K562 (cell line): ENCODE data around the gene NNAT. TPM values are rescaled to one million over a fixed set of nuclear protein-coding genes. Genes with fewer than 3 reads are reported as not detected.

ENCODE experiments used
- BACH1 ChIP-seq: fragments of 200-800 bp; sonication (Bioruptor generic); IDR thresholded peaks from 2 replicates; pipeline ENCODE4 v1.6.1; 2016; ENCODE audit warnings: missing genetic modification characterization, missing compliant biosample characterization
- BRD4 ChIP-seq: fragments of 200-600 bp; sonication (generic); IDR thresholded peaks from 2 replicates; pipeline ENCODE4 v1.6.1; 2017; ENCODE audit warnings: inconsistent platforms
- CBFA2T3 ChIP-seq: fragments of 450-650 bp; IDR thresholded peaks from 2 replicates; pipeline ENCODE4 v1.6.1; 2017
- CUX1 ChIP-seq: fragments of 200-800 bp; sonication (Bioruptor generic); IDR thresholded peaks from 2 replicates; pipeline ENCODE4 v1.6.1; 2016; ENCODE audit warnings: missing genetic modification characterization, missing compliant biosample characterization
- ELF1 ChIP-seq: fragments of 200-800 bp; sonication (Bioruptor generic); IDR thresholded peaks from 2 replicates; pipeline ENCODE4 v1.6.1; 2016; ENCODE audit warnings: missing genetic modification characterization, missing compliant biosample characterization
- ESRRA ChIP-seq: fragments of 450-650 bp; IDR thresholded peaks from 2 replicates; pipeline ENCODE4 v1.6.1; 2014; ENCODE audit warnings: low read depth, mild to moderate bottlenecking, moderate library complexity, borderline replicate concordance
- HES1 ChIP-seq: fragments of 450-650 bp; IDR thresholded peaks from 2 replicates; pipeline ENCODE4 v1.6.1; 2016; ENCODE audit warnings: low read depth, mild to moderate bottlenecking, moderate library complexity
- HMBOX1 ChIP-seq: sonication (generic); IDR thresholded peaks from 2 replicates; pipeline ENCODE4 v1.6.1; 2016
- IRF9 ChIP-seq: fragments of 450-650 bp; IDR thresholded peaks from 2 replicates; pipeline ENCODE4 v1.6.1; 2016; ENCODE audit warnings: missing biosample characterization, missing genetic modification characterization
- MAFK ChIP-seq: IDR thresholded peaks from 2 replicates; pipeline ENCODE4 v1.6.1; 2011; ENCODE audit warnings: low read length, improper control_type of control experiment
- MED1 ChIP-seq: sonication (generic); formaldehyde crosslinking; IDR thresholded peaks from 2 replicates; pipeline ENCODE4 v1.8.1; 2023; ENCODE audit warnings: missing genetic modification reagents, borderline replicate concordance
- MTA3 ChIP-seq: fragments of 450-650 bp; formaldehyde crosslinking; IDR thresholded peaks from 2 replicates; pipeline ENCODE4 v1.6.1; 2017; ENCODE audit warnings: mild to moderate bottlenecking, borderline replicate concordance
- RBBP5 ChIP-seq: fragments of 200-600 bp; sonication (generic); IDR thresholded peaks from 2 replicates; pipeline ENCODE4 v1.6.1; 2012; ENCODE audit warnings: borderline replicate concordance, mild to moderate bottlenecking, low read length, control low read depth, inconsistent platforms; ENCODE audit not compliant: insufficient read depth, poor library complexity, severe bottlenecking
- SAFB ChIP-seq: fragments of 200-400 bp; formaldehyde crosslinking; IDR thresholded peaks from 2 replicates; pipeline ENCODE4 v1.6.1; 2017; ENCODE audit warnings: low read depth, low read length, borderline replicate concordance
- SAFB2 ChIP-seq: fragments of 200-400 bp; formaldehyde crosslinking; IDR thresholded peaks from 2 replicates; pipeline ENCODE4 v1.6.1; 2018; ENCODE audit warnings: borderline replicate concordance, low read length, low read depth, moderate library complexity; ENCODE audit not compliant: severe bottlenecking
- TAL1 ChIP-seq: fragments of 450-650 bp; IDR thresholded peaks from 2 replicates; pipeline ENCODE4 v1.6.1; 2016; ENCODE audit warnings: mild to moderate bottlenecking
- TEAD4 ChIP-seq, 2 experiments: sonication (generic) in 1 of 2; formaldehyde crosslinking in 1 of 2; IDR thresholded peaks; 2 replicates each; pipeline versions ENCODE4 v1.6.1 to v1.8.0; 2012 to 2022; ENCODE audit warnings: borderline replicate concordance in 1 of 2, inconsistent platforms in 1 of 2, low read length in 1 of 2, mild to moderate bottlenecking in 1 of 2, missing genetic modification reagents in 1 of 2
- TGIF2 ChIP-seq: sonication (generic); formaldehyde crosslinking; IDR thresholded peaks from 2 replicates; pipeline ENCODE4 v1.8.1; 2022; ENCODE audit warnings: mild to moderate bottlenecking, missing genetic modification reagents, moderate library complexity
- ZNF785 ChIP-seq: fragments of 250-450 bp; sonication (Bioruptor Pico); IDR thresholded peaks from 2 replicates; pipeline ENCODE4 v1.4.0; 2020; ENCODE audit warnings: mild to moderate bottlenecking
- polyA plus RNA-seq, 8 experiments: library from polyadenylated mRNA; depleted of rRNA in 4 of 8; stranded (reverse) in 5 of 8; unstranded in 3 of 8; fragments of >200 nt; fragmentation: Nextera tagmentation in 2 of 8; fragmentation: Illumina TruSeq in 1 of 8; extraction: Ambion mirVana in 2 of 8; extraction: Trizol in 1 of 8; gene quantifications; 2 replicates each; pipeline versions ENCODE4 v1.2.1 to v1.2.3, GENCODE V29; 2011 to 2014; ENCODE audit warnings: inconsistent platforms in 1 of 8, missing spikeins in 1 of 8
- total RNA-seq, 7 experiments: library from RNA; depleted of rRNA in 6 of 7; stranded (reverse); fragments of >200 nt in 6 of 7; fragmentation: Illumina TruSeq in 2 of 7; extraction: Trizol in 2 of 7; gene quantifications; 2 replicates each; pipeline versions ENCODE4 v1.2.1 to v1.2.3, GENCODE V29; 2011 to 2021; ENCODE audit warnings: low replicate concordance in 1 of 7

The NNAT gene
- total and polyA plus RNA-seq, 9 of the 15 experiments (the other 6 are each of a cell fraction or from before 2014, with no cell fraction given), result 0.13 TPM; not detected in 8

GRCh38 chr20:37526238-37526838 is 5.3 kb downstream of the NNAT start (continued):
- TF ChIP-seq ZNF785 (CRISPR knock-in tag) (no peak), RBBP5 (no peak), BACH1 (tag) (no peak), SAFB (no peak), HMBOX1 (peak; percentile 62; the same call in 1 of the 2 replicates), BRD4 (no peak), SAFB2 (no peak), CBFA2T3 (peak; percentile 95), ESRRA (no peak), HES1 (peak; percentile 94), MAFK (no peak), ELF1 (tag) (0 out of 2 replicates have a peak, but pooled peaks have one; percentile 30), MTA3 (0 out of 2 replicates have a peak, but pooled peaks have one; percentile 23), CUX1 (CRISPR knock-in tag) (no peak), TAL1 (peak; percentile 93), MED1 (CRISPR knock-in tag) (no peak), TGIF2 (no peak), TEAD4 (IDR thresholded peaks at IDR 0.05; ENCODE audit: low read length) (peak; percentile 94), TEAD4 (CRISPR knock-in tag; IDR thresholded peaks at IDR 0.05; ENCODE audit: borderline replicate concordance) (no peak), IRF9 (tag) (no peak)
